GM13976 (cell line): ENCODE results near the gene BCL11B.
"Not testable (repeated sequence)": the region's sequence is repeated elsewhere in the genome, so short reads cannot be mapped to it uniquely, and the experiment has no call there.

Experiments
- DNase-seq: peaks from one replicate; pipeline ENCODE4 v3.0.0; 2012; ENCODE audit warnings: low spot score
- in situ Hi-C: fragments of 300-500 bp; cut with MboI; formaldehyde crosslinking; loops from one replicate; pipeline ENCODE4 v1.12.0; 2022; ENCODE audit warnings: low sequenced_read_pairs, mixed read lengths, inconsistent platforms; ENCODE audit not compliant: unreplicated experiment
- TF ChIP-seq, protein P1 (sequence below): IDR thresholded peaks from 2 replicates; pipeline ENCODE4 v1.5.1; 2012; ENCODE audit warnings: borderline replicate concordance, mild to moderate bottlenecking; ENCODE audit not compliant: insufficient read depth; ENCODE audit errors: extremely low read depth, missing control alignments, control extremely low read depth

BCL11B gene

DNA sequence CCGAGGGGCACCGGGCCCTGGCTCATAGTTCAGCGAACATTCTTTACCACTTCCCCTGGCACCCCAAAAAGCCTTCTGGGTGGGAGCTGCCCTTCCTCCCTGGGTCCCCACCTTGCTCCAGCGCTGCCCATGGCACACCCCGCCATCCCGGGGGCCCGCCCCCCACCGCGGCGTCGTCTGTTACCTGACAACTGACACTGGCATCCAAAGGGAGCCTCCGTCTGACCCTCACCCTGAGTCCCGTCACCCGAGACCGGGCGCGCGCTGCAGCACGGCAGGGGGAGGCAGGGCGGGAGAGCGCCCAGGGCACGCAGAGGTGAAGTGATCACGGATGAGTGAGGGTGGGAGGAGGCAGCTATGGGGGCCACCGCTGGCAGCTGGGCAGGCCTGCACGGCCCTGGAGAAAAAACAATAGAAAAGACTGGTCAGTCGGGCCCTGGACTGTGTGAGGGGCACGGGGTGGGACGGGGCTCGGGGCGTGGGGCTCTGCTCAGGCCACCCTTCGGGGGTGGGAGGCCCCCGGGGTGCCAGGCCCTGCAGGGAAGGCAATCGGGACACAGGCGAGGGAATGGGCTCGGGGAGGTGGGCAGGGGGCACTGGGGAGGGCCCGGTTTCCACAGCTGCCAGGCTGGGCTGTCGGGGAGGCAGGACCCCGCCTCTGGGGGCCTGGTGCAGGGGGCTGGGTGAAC is 40.7 kb downstream of the BCL11B start:
- no peak for DNase-seq

DNA sequence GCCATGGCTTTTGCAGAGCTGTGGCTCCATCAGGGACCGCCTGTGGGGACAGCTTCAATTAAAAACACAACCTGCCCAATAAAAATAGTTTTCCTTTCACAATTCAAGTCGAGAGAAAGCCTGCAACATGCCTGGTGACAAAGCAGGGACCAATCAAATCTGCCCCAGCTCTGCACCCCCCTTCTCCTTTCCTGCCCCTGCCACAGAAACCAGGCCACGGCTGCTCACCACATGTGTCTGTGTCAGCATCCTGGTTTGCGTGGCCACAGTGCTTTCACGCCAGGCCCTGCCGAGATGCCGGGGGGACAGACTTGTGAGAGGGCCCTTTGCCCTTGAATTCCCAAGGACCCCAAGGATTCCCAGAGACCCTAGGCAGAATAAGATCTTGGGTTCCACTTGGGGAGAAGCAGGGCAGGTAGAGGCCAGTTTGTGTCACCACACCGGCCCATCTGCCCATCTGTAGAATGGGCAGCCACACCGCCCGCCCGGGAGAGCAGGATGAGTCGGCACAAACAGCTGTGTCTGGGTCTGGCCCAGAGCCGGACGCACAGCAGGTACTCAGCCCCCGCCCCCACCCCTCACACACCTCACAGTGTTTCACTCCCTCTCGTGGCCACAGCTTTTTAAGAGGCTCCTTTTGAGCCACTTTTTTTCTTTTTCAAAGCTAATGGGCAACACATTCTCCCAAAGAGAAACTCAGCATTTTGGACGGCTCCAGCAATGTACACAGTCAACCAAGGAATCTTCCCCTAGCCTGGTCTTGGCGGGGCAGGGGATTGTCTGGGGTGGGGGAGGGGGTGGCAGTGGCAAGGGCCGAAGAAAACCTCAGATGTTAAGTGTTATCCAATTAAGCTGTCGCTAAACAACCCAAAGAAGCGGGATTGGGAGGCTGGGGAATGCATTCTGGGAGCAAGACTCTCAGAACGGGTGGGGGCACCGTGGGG is 41.5 kb downstream of the BCL11B start:
- DNase-seq, result no peak
- in situ Hi-C loops, result no loop called here
- TF ChIP-seq, protein P1, sequence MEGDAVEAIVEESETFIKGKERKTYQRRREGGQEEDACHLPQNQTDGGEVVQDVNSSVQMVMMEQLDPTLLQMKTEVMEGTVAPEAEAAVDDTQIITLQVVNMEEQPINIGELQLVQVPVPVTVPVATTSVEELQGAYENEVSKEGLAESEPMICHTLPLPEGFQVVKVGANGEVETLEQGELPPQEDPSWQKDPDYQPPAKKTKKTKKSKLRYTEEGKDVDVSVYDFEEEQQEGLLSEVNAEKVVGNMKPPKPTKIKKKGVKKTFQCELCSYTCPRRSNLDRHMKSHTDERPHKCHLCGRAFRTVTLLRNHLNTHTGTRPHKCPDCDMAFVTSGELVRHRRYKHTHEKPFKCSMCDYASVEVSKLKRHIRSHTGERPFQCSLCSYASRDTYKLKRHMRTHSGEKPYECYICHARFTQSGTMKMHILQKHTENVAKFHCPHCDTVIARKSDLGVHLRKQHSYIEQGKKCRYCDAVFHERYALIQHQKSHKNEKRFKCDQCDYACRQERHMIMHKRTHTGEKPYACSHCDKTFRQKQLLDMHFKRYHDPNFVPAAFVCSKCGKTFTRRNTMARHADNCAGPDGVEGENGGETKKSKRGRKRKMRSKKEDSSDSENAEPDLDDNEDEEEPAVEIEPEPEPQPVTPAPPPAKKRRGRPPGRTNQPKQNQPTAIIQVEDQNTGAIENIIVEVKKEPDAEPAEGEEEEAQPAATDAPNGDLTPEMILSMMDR, result no peak

More for the DNA sequence above, 40.7 kb downstream of the BCL11B start:
- in situ Hi-C loops, result no loop called here
- TF ChIP-seq, protein P1, result no peak

DNA sequence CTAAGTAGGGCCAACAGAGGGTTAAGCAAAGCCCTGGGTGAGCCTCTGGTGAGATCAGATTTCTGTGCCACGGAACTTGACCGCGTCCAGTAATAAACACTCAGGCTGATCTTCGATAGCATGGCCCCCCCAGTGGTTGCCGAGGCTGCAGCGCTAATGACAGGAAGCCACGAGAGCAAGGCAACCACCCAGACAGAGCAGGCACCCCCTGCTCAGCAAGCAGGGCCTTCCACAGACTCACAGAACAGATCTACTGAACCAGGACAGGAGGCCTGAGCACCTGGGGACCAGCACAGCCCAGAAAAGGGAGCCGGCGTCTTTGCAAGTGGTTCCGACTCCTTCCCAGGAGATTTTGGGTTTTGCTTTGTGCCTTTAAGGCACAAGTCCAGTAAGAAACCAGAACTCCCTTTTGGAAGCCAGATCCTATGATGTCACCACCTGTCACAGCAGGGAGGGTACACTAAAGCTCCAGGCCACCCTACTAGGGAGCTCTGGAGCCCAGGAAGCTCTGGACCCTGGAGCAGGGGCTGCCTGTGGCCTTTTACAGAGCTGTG is 42.3 kb downstream of the BCL11B start:
- TF ChIP-seq, protein P1, result no peak
- in situ Hi-C loops, result no loop called here
- DNase-seq, result no peak

DNA sequence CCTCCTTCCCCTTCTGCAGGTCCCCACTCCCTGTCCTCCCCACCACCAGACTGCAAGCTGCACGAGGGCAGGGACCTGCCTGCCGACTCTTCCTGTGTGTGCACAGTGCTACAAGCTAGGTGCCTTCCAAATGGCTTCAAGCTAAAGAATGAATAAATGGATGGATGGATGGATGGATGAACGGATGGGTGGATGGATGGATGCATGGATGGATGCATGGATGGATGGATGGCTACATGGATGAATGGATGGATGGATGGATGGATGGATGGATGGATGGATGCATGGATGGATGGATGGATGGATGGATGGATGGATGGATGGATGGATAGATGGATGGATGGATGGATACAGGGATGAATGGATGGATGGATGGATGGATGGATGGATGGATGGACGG is 43.2 kb downstream of the BCL11B start:
- DNase-seq, in situ Hi-C loops: not testable (repeated sequence)

DNA sequence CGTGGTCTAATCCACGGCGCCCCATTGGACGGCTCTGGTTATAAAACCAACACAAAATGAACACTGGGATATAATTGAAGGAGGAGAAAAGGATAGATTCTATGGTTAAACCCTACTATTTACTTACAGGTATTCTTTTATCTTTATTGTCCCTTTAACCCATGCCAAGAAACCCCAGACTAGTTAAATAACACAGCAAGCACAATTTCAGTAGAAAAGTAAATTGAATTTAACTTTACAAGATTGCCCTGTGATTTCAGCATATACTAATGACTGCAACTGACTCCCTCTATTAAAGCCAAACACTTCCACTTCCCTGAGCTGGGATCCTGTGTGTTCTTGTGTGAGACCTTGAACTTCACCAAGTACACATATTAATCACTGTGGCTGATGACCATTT is 45.3 kb downstream of the BCL11B start:
- in situ Hi-C loops, result no loop called here
- no peak for DNase-seq
- TF ChIP-seq, protein P1, result no peak

DNA sequence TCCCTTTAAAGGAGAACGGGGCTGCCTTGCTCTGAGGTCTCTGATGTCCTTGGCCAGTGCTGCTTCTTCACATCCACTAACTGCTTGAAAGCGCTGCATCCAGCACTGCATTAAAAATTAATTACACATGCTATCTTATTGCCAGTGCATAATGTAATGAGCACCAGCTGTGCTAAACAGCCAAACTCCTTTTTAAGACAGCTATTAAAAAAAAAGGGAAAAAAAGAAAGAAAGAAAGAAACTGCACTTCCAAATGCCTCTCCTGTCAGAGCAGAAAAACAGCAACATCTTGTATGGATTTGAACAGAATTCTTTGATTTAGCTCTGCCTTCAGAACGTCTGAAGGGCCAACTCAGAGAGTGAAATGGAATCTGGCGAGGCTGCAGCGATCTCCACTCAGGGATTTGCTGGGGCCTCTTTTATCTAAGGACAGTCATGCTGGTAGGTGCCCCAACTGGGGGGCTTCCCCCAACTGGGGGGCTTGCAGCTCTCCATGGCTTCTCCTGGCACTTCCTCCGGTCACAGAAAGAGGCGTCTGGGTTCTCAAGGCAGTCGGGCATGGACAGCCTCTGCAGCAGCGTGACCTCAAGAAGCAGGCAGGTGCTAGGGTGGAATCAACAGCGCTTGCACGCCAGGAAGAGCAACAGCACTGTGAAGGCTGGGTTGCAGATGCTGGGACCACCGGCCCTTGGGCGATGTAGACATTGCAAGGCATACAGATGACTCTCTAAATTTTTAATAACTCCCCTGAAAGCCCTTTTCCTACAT is 46.4 kb downstream of the BCL11B start:
- DNase-seq, result no peak
- in situ Hi-C loops, result no loop called here
- TF ChIP-seq, protein P1, result no peak

DNA sequence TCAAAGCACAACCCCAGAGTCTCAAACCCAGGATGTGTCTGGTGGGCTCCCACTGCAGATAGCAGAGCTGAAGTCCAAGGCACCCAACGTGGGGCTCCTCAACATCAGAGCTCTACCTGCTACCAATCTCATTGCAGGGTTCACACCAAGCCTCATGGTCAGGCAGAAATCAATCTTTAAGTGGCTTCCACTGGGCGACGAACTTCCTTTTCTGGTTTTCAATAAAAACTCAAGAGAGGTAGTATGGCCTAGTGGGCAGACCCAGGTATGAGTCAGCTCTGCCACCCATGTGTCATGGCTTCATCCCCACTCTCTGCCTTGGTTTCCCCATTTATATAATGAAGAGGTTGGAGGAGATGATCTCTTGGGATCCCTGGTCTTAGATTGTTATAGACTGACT is 47.0 kb downstream of the BCL11B start:
- no peak for DNase-seq
- TF ChIP-seq, protein P1, result no peak
- in situ Hi-C loops, result no loop called here
